Nucleus accumbens (tissue), 56 donors: ENCODE results near the gene PARM1.

Experiments
- DNase-seq, 56 donors: peaks; one replicate each; lab custom pipeline; 2025; lab: John Stamatoyannopoulos, UW

The PARM1 gene

DNA sequence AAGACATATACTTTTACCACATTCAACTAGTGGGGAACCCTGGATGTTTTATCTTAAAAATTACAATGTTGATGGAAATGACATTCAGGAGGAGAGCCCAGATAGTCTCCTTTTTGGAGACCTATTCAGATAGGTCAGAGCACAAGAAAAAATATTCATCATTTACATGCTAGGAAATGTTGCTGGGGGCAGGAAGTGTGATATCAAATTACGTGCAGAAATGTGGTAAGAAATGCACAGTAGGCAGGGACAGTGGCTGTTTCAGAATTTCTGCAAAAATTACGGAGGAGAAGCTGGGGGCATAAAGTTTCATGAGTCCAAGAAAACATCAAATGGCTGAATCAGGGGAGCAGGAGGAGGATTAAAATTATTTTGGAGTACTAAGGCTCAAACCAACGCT is 8.2 kb downstream of the PARM1 start:
- no peak for DNase-seq

GRCh38 chr4:74942251-74942917 is 9.5 kb downstream of the PARM1 start:
- DNase-seq: no peak

DNA sequence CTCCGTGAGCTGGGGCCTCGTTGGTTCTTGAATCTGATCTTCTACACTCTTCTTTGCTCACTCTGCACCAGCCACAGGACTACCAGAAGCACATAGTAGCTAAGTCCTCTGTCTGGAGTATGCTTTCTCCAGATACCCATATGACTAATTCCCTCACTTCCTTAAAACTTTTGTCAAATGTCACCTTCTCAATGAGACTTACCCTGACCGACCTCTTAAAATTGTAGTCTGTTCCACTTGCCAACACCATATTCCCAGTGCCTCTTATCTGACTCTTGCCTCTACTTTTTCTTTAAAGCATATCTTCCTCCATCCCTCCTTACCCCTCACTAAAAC is 10.0 kb downstream of the PARM1 start:
- DNase-seq: no peak

DNA sequence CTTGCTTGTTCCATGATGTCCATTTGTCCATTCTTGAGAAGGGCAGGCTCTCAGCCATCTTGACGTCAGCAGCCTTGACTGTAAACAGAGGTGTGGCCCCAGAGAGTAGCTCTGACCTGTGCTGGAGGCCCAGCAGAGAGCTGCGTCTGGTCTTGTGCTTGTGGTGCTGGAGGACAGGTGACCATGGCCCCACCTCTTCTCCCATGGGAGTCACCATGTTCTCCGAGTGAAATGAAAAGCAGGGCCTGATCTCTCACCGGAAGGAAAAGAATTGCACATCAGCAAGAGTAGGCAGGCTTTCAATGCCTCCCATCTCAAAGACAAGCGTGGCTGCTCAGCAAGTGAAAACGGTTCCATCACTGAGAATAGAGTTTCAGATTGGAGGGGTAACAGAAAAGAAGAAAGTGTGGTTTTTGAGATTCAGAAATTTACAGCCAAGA is 11.5 kb downstream of the PARM1 start:
- DNase-seq: no peak

- DNase-seq: no peak
Observed at GRCh38 chr4:74946196-74946595, 13.3 kb downstream of the PARM1 start.

DNA sequence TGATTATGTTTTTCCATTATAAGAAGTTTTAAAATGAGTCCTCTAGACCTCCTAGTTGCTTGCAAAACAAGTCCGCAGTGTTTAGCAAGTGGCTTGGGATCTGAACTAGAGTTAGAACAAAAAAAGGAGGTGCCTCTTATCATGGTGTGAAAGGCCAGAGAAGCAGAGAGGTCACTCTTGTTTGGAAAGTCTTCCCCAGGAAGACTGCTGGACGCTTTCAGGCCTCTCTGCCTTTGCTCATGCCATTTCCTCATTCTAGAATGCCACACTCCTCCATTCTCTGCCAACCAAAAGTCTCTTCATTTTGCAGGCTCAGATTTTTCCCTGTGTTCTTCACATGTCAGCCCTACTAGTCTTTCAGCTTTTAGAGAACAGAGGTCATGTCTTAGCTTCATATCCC is 14.9 kb downstream of the PARM1 start:
- no peak for DNase-seq

DNA sequence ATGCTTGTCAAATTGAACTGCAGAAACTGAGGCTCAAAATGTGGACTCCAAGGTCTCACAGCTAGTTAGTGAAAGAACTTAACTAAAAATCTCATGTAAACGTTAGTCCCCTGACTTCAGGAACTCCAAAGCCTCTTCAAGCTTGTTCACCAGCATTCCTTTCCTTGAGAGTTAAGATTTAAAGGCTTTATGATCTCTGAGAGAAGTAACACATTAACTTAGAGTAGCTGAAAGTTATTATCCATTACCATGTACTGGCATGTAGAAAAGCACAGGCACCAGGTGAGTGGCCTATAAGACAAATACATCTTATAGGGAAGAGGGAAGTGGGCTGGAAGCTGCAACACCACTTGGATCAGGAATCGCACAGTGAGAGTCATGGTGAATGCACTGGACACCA is 15.3 kb downstream of the PARM1 start:
- DNase-seq: no peak

- no peak for DNase-seq
Observed at GRCh38 chr4:74950200-74950599, 17.3 kb downstream of the PARM1 start.

- DNase-seq: no peak
Observed at GRCh38 chr4:74950882-74951281, 18.0 kb downstream of the PARM1 start.

GRCh38 chr4:74953647-74954046 is 20.7 kb downstream of the PARM1 start:
- no peak for DNase-seq

- DNase-seq: no peak
Observed at GRCh38 chr4:74958881-74959280, 26.0 kb downstream of the PARM1 start.

GRCh38 chr4:74961230-74961629 is 28.3 kb downstream of the PARM1 start:
- DNase-seq: no peak

GRCh38 chr4:74962584-74962983 is 29.7 kb downstream of the PARM1 start:
- no peak for DNase-seq

GRCh38 chr4:74964311-74964710 is 31.4 kb downstream of the PARM1 start:
- no peak for DNase-seq

DNA sequence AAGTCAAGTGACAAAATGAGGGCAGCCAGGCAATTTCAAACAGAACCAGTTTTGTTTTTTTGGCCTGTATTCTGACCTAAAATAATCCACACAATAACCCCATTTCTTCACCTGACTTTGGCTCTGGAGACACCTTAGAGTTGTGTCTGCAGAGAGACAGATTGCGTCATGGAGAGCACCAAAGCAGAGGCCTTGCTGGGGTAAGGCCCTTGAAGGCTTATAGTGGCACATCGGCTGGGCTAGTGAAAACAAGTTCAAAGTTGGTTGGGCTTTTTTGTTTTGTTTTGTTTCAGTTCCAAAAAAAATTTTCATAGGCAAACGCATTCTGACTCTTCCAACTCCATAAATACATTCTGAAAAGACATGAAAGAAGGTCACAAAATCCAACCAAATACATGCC is 34.4 kb downstream of the PARM1 start:
- DNase-seq: no peak

DNA sequence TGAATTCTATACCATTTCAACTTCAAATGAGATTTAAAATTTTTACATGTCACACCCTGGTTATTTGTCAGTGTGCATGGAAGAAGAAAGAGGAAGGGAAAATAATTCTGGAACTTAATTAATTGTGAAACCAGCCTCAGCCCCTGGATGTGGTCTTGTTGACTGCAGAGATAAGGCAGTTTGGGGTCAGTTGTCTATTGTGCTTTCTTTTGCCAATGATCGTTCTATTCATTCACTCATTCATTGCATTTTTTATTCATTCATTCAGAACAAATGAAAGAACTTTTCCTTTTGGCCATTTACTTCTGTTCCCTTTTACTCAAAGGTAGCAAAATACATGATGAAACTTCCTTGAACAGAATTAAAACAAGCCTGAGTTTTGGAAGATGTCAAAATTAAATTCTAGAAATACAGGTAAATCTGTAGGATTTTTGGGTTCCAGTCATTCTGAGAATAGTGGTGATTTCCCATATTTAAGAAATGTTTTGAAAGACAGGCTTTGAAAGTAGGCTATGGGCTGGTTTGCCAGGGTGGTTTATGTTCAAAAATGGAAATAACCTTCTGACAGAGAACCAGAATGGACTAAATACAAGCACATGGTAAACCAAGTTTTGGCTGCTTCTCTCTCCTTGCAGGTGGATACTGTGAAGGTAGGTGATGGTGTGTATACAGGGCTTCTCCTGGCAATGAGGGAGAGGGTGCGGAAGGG is 35.7 kb downstream of the PARM1 start:
- DNase-seq: no peak

DNA sequence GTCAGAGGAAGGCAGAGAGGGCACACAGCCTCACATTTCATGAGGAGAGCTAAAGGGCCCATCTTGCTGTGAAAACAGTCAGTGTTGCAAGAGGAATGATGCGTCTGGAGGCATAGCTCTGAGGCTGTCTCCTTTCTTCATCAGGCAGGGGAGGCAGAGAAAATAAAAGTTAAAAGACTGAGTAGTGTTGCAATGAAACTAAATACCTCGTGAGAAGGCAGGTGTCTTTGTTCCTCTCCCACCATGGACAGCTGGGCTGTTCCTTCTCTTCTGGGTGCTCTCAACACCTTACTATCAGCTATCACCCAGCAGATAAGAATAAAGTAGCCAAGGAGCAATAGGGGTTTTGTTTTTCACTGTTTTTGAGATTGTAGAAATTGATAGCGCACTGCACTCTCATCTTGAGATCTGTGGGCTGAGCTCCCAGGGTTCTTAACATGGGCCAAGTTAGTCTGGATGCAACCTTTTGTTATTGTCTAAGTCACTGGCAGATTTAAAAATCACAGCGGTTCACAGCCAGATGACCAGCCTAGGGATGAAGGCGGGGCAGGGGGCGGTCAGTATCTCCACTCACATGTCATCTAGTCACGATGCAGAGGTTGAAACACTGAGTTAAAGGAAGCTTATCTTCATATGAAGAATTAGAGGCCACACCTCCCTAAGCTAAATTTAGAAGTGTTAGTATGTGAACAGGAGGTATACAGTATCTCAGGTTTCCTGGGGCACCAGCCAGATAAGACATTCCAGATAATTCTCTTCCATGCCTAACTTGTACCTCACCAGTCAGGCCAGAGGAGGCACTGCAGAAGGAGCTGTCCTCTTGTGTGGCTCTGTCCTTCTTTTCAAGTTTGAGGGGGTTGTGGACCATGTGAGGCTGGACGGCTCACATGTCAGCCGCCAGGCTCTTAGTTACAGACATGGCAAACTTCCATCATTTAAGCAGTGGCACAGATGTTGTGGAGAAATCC is 36.9 kb downstream of the PARM1 start:
- DNase-seq: no peak

- DNase-seq: no peak
Observed at GRCh38 chr4:74970577-74970976, 37.7 kb downstream of the PARM1 start.

DNA sequence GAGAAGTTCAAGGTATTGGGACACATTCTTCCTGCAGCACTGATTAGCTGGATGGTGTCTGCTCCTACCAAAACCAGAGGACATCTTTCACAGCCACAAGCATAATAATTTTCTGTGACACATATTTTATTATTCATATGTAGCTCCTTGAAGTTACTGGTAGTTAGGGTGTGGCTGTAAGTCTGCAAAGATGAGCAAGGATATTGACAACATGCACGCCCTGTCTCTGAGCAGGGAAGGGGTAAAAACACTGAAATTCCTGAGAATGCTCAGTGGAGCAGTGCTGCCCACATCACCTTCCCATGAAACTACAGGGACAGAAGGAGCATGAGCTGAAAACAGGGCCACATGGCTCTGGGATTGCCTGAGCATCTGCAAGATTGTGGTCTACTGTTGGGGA is 38.9 kb downstream of the PARM1 start:
- DNase-seq: no peak

- no peak for DNase-seq
Observed at GRCh38 chr4:74975082-74975481, 42.2 kb downstream of the PARM1 start.
